Endothelial cell of umbilical vein (primary cell): ENCODE results near the gene FANCE. TPM values are rescaled to one million over a fixed set of nuclear protein-coding genes. Genes with fewer than 3 reads are reported as not detected.

Source experiments
- BruUV-seq: library from RNA; stranded (reverse); fragments of 400-500 nt; replicated peaks from 2 replicates; lab custom pipeline; 2021; lab: Mats Ljungman, UMichigan
- CTCF ChIA-PET: fragments of 300-600, 350-600 bp; sonication (Branson Sonifier 250); formaldehyde crosslinking; loops from one replicate; lab custom pipeline; 2021; ENCODE audit warnings: antibody characterized with exemption, inconsistent platforms; lab: Charles Lee
- POLR2A ChIA-PET: fragments of 300-600, 350-600 bp; sonication (Branson Sonifier 250); formaldehyde crosslinking; loops from one replicate; lab custom pipeline; 2021; ENCODE audit warnings: antibody characterized with exemption, inconsistent platforms; lab: Charles Lee
- DNase-seq: peaks from one replicate; pipeline ENCODE4 v3.0.0-alpha.2; 2011; ENCODE audit warnings: low read depth, low spot score
- FAIRE-seq: peaks from 2 replicates; lab custom pipeline; 2011; peaks lifted over from hg19 to GRCh38; lab: Jason Lieb, UNC
- H2AFZ ChIP-seq: 2 replicates; pipeline ENCODE4 v1.6.0; 2012; ENCODE audit warnings: low read depth, low read length, control low read depth, inconsistent platforms
- H3K27ac ChIP-seq: 2 replicates; pipeline ENCODE4 v1.5.1; 2011; ENCODE audit warnings: low read depth, mild to moderate bottlenecking, control low read depth, low read length, moderate library complexity; ENCODE audit not compliant: insufficient read depth
- H3K27me3 ChIP-seq, 2 experiments: 2 replicates each; pipeline versions ENCODE4 v1.6.0 to v1.6.1; 2011; ENCODE audit warnings: low read length in 2 of 2, mixed read lengths in 1 of 2; ENCODE audit not compliant: control insufficient read depth in 2 of 2, insufficient read depth in 2 of 2
- H3K36me3 ChIP-seq, 2 experiments: 2 replicates in 1 of 2; 3 replicates in 1 of 2; pipeline ENCODE4 v1.5.1; 2011; ENCODE audit warnings: low read length in 2 of 2, mild to moderate bottlenecking in 1 of 2, moderate library complexity in 1 of 2; ENCODE audit not compliant: control insufficient read depth in 2 of 2, insufficient read depth in 2 of 2; ENCODE audit errors: extremely low read depth in 1 of 2
- H3K4me1 ChIP-seq: 3 replicates; pipeline ENCODE4 v1.5.1; 2011; ENCODE audit warnings: mild to moderate bottlenecking, low read length; ENCODE audit not compliant: control insufficient read depth, insufficient read depth; ENCODE audit errors: extremely low read depth
- H3K4me2 ChIP-seq: 2 replicates; pipeline ENCODE4 v1.6.1; 2011; ENCODE audit warnings: low read length, control low read depth, mixed read lengths; ENCODE audit not compliant: insufficient read depth
- H3K4me3 ChIP-seq, 3 experiments: fragments of 200-600 bp in 1 of 3; sonication (generic), shearing (Covaris generic) in 1 of 3; replicated peaks in 1 of 3; 2 replicates each; pipeline ENCODE4 v1.5.1; 2011 to 2016; ENCODE audit warnings: control low read depth in 3 of 3, low read length in 3 of 3, mild to moderate bottlenecking in 2 of 3, inconsistent platforms in 1 of 3, low read depth in 1 of 3, moderate library complexity in 1 of 3; ENCODE audit not compliant: insufficient read depth in 1 of 3
- H3K79me2 ChIP-seq: 2 replicates; pipeline ENCODE4 v1.6.0; 2012; ENCODE audit warnings: low read length, inconsistent platforms; ENCODE audit not compliant: control insufficient read depth, insufficient read depth
- H3K9ac ChIP-seq: replicated peaks from 2 replicates; pipeline ENCODE3; 2011; ENCODE audit warnings: low read length, control low read depth; ENCODE audit not compliant: insufficient read depth; ENCODE audit errors: extremely low read depth
- H3K9me1 ChIP-seq: replicated peaks from 3 replicates; pipeline ENCODE4 v1.6.0; 2011; ENCODE audit warnings: mild to moderate bottlenecking, low read length; ENCODE audit not compliant: control insufficient read depth, insufficient read depth; ENCODE audit errors: extremely low read depth
- H3K9me3 ChIP-seq: replicated peaks from 2 replicates; pipeline ENCODE4 v1.5.1; 2012; ENCODE audit warnings: low read length, inconsistent platforms; ENCODE audit not compliant: control insufficient read depth, insufficient read depth
- H4K20me1 ChIP-seq: replicated peaks from 2 replicates; pipeline ENCODE3; 2011; ENCODE audit warnings: mild to moderate bottlenecking, low read length; ENCODE audit not compliant: control insufficient read depth, insufficient read depth; ENCODE audit errors: extremely low read depth
- EZH2 ChIP-seq: IDR thresholded peaks from 2 replicates; pipeline ENCODE4 v1.6.1; 2012; ENCODE audit warnings: borderline replicate concordance, low read depth, mild to moderate bottlenecking, moderate library complexity, low read length, inconsistent platforms; ENCODE audit not compliant: severe bottlenecking
- FOS ChIP-seq: IDR thresholded peaks from 2 replicates; pipeline ENCODE4 v1.6.1; 2011; ENCODE audit warnings: mild to moderate bottlenecking, low read length, moderate library complexity, borderline replicate concordance; ENCODE audit not compliant: insufficient read depth
- GATA2 ChIP-seq: IDR thresholded peaks from 2 replicates; pipeline ENCODE4 v1.7.0; 2011; ENCODE audit warnings: low read depth, mild to moderate bottlenecking, moderate library complexity, mixed read lengths, low read length; ENCODE audit not compliant: insufficient read length, insufficient read depth
- JUN ChIP-seq: IDR thresholded peaks from 2 replicates; pipeline ENCODE4 v1.6.1; 2011; ENCODE audit warnings: borderline replicate concordance, low read depth; ENCODE audit not compliant: insufficient read length, insufficient read depth
- MYC ChIP-seq: IDR thresholded peaks from one replicate; pipeline ENCODE4 v1.6.1; 2011; ENCODE audit warnings: mild to moderate bottlenecking, low read depth, low read length
- POLR2A ChIP-seq: IDR thresholded peaks from 2 replicates; pipeline ENCODE4 v1.6.1; 2012; ENCODE audit warnings: low read depth, mild to moderate bottlenecking, control low read depth, low read length
- POLR2AphosphoS5 ChIP-seq: IDR thresholded peaks from 2 replicates; pipeline ENCODE4 v1.6.1; 2012; ENCODE audit warnings: low read depth, mild to moderate bottlenecking, control low read depth, low read length, moderate library complexity; ENCODE audit not compliant: insufficient read depth
- dilution Hi-C: fragments of 300-500 bp; cut with MboI; formaldehyde crosslinking; loops from one replicate; pipeline ENCODE4 v1.15.0; 2019; ENCODE audit warnings: low sequenced_read_pairs; ENCODE audit not compliant: extremely low pct_ligation_motif_present
- intact Hi-C: fragments of 100-400 bp; cut with micrococcal nuclease; formaldehyde crosslinking; loops from one replicate; pipeline ENCODE4 v1.10.0; 2022
- polyA plus RNA-seq, 4 experiments: library from polyadenylated mRNA; depleted of rRNA in 3 of 4; stranded (reverse) in 3 of 4; unstranded in 1 of 4; fragments of >200 nt; gene quantifications; 2 replicates each; pipeline versions ENCODE4 v1.2.1 to v1.2.3, GENCODE V29; 2011 to 2012; ENCODE audit warnings: missing spikeins in 1 of 4
- total RNA-seq: library from RNA; stranded (reverse); gene quantifications from 2 replicates; pipeline ENCODE4 v1.2.3, GENCODE V29; 2021
- TF ChIP-seq, protein P1 (sequence below), 2 donors: IDR thresholded peaks; 1 replicate in 1 of 2; 2 replicates in 1 of 2; pipeline ENCODE4 v1.5.1; 2011; ENCODE audit warnings: low read length in 2 of 2, mild to moderate bottlenecking in 2 of 2, moderate library complexity in 2 of 2, control low read depth in 1 of 2, inconsistent platforms in 1 of 2, low read depth in 1 of 2; ENCODE audit not compliant: insufficient read depth in 1 of 2; ENCODE audit errors: extremely low read depth in 1 of 2
- TF ChIP-seq, protein P2 (sequence below): IDR thresholded peaks from 2 replicates; pipeline ENCODE4 v1.6.1; 2011; ENCODE audit not compliant: insufficient read depth, insufficient read length

FANCE gene
- total and polyA plus RNA-seq, 2 donors (not counting 3 experiments of a cell fraction or from before 2014, with no cell fraction given) = 9.1 to 12.7 TPM

DNA sequence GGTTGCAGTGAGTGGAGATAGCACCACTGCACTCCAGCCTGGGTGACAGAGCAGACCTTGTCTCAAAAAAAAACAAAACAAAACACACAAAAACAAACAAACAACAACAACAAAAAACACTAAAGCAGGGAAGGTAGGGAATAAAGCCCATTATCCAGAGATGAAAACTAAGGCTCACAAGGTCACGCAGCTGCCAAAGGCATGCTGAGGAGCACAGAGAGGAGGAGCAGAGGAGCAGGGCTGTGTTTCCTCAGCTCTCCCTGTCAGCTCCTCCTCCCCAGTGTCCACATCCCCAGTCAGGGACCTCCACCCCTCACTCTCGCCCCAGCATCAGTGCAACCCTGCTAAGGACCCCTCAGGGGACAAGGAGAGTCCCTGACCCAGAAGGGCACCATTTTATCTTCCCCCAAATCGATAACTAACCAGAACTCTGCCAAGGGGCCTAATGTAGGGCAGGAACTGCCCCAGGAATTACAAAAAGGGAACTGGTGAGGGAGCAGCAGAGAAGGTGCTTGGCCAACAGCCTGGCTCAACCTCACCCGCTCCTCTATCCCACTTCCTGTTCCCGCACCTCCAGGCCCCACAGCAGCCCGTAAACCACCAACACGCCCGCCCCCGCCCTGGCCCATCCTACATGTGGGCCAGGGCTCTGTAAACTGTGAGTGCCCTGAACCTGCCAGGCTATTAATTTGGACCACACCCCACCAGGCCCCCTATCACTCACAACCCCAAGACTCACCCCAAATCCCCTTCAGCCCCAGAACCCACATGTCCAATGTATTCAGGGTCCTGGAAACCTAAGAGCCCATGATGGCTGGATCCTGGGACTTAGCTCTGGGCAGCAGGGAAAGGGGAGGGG lies 35.7 kb downstream of the FANCE start:
- Histone ChIP-seq H3K27me3 (peaks cover 5 to 6% of the 10 kb centered on the region in 2 experiments), H3K9ac (no peak overlapping the region), H4K20me1 (no peaks in the 10 kb centered on the region), H3K4me1 (no peaks in the 10 kb centered on the region), H3K9me3 (no peaks in the 10 kb centered on the region), H2AFZ (no peak overlapping the region), H3K27ac (no peak overlapping the region), H3K9me1 (no peaks in the 10 kb centered on the region), H3K4me2 (no peak overlapping the region), H3K79me2 (no peaks in the 10 kb centered on the region), H3K4me3 (no peak overlapping the region), H3K36me3 (no peaks in the 10 kb centered on the region)
- TF ChIP-seq GATA2 (no peak), FOS (no peak), JUN (no peak), POLR2AphosphoS5 (no peak), EZH2 (no peak), MYC (no peak), POLR2A (no peak)
- TF ChIP-seq, protein P1, sequence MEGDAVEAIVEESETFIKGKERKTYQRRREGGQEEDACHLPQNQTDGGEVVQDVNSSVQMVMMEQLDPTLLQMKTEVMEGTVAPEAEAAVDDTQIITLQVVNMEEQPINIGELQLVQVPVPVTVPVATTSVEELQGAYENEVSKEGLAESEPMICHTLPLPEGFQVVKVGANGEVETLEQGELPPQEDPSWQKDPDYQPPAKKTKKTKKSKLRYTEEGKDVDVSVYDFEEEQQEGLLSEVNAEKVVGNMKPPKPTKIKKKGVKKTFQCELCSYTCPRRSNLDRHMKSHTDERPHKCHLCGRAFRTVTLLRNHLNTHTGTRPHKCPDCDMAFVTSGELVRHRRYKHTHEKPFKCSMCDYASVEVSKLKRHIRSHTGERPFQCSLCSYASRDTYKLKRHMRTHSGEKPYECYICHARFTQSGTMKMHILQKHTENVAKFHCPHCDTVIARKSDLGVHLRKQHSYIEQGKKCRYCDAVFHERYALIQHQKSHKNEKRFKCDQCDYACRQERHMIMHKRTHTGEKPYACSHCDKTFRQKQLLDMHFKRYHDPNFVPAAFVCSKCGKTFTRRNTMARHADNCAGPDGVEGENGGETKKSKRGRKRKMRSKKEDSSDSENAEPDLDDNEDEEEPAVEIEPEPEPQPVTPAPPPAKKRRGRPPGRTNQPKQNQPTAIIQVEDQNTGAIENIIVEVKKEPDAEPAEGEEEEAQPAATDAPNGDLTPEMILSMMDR (IDR thresholded peaks at IDR 0.05; ENCODE audit: extremely low read depth in 1 of 2, insufficient read depth in 1 of 2, low read depth in 1 of 2, low read length in 2 of 2) = no peak
- TF ChIP-seq, protein P2, sequence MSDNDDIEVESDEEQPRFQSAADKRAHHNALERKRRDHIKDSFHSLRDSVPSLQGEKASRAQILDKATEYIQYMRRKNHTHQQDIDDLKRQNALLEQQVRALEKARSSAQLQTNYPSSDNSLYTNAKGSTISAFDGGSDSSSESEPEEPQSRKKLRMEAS = no peak
- ChIA-PET CTCF (interaction anchor here (0.6 to 1.2 kb wide), 2 partner anchors 11 to 241 kb away, joined by 3 read pairs; no protein-coding TSS in a partner anchor), POLR2A (interaction anchor here (0.6 kb wide), 1 partner anchor 171 kb away, joined by 4 read pairs; no protein-coding TSS in a partner anchor)
- FAIRE-seq (no peak), DNase-seq (no peak)
- dilution Hi-C loops (no loop called here), intact Hi-C loops (no loop called here)
- BruUV-seq = no TSS peak
